Measurements from ENCODE around the gene DKKL1.
"Not testable (repeated sequence)": the region's sequence is repeated elsewhere in the genome, so short reads cannot be mapped to it uniquely, and the experiment has no call there.

Gene DKKL1

DNA sequence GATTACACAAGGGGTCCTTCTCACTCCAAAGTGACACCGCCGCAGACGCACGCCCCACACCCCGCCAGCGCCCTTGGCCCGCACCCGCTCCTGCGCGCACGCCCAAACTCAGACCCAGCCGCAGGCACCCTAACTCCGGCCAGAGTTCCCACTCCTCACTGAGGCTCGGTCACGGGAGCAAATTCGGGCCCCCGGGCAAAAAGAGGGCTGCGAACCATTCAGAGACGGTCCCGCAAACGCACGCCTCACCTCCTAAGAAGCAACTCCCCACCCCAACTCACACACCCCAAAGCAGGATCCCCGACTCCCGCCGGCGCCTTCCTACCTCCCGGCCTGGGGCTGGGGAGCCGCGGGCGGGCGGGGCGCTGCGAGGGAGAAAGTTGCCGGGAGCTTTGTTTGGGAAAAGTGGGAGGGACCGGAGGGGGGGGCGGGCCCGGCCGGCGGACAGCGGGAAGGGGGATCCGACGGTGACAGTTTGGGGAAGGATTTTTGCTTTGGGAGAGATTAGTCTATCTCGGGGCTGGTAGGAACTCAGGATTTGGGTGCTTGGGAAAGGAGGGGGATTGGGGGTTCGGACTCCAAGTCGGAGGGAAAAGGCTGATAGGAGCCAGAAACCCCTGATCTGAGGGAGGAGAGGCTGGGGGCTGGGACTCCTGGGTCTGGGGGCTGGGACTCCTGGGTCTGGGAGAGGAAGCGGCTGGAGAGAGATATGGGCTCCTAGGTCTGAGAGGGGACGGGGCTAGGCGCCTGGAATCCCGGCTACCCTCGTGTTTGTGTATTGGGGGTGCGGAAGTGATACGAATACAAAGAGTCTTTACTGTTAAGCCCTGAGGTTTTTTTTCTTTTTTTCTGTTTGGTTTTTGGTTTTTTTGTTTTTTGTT, 1.4 kb upstream of the DKKL1 start, which contains the start of gene TEAD2:
Gene TEAD2 (minus strand): TSS at position 369 of the 881 bp plus-strand sequence. CDS start 2,341 bp downstream, outside the sequence.
- peak; percentile 91 for DNase-seq

DNA sequence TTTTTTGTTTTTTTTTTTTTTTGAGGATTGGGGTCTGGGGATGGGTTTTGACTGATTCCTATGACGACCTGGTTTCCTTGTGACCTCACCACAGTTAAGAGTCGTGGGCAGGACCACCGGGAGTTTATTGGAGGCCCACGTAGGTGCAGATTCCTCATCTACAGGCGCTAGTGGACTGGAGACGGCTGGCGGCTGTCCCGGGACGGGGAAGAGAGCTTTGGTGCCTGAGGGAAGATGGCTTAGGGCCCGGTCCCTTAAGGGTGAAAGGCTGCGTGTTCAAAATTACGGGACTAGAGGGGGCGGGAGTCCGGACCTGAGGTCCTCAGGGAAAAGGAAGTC, 779 bp upstream of the DKKL1 start:
- peak; percentile 71 for DNase-seq

- peak; percentile 30 for DNase-seq
Measured at GRCh38 chr19:49364083-49364737, 533 bp downstream of the DKKL1 start.

GRCh38 chr19:49366110-49366509, 2.4 kb downstream of the DKKL1 start:
- no peak for DNase-seq

DNA sequence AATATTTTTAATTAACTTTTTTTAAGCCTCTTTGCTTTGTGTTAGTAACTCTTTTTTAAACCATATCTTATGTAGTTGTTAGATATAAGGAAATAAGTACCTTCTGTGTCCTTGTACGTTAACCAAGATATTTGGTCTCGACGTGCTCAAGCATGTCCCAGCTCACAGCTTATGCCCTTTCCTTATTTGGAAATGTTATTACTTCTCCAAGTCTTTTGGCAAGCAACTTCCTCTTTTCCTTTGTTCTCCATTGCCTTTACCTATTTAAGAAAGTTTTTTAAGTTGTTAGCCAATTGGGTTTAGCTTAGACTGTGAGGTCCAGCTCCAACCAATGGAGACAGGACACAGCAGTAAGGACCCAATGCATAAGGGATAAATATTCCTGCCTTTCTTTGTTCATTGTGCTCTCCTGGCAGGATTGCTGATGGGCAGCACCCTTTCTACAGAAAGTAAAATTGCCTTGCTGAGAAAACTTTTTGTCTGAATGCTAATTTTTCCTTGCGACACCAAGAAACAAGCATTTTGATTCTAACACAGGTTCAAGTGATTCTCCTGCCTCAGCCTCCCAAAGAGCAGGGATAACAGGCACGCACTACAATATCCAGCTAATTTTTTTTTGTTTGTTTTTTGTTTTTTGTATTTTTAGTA, 5.2 kb downstream of the DKKL1 start:
- DNase-seq, result no peak

GRCh38 chr19:49371184-49371583, 7.5 kb downstream of the DKKL1 start:
- DNase-seq, result no peak

- not testable (repeated sequence) for DNase-seq
Measured at GRCh38 chr19:49373174-49373573, 9.5 kb downstream of the DKKL1 start.

DNA sequence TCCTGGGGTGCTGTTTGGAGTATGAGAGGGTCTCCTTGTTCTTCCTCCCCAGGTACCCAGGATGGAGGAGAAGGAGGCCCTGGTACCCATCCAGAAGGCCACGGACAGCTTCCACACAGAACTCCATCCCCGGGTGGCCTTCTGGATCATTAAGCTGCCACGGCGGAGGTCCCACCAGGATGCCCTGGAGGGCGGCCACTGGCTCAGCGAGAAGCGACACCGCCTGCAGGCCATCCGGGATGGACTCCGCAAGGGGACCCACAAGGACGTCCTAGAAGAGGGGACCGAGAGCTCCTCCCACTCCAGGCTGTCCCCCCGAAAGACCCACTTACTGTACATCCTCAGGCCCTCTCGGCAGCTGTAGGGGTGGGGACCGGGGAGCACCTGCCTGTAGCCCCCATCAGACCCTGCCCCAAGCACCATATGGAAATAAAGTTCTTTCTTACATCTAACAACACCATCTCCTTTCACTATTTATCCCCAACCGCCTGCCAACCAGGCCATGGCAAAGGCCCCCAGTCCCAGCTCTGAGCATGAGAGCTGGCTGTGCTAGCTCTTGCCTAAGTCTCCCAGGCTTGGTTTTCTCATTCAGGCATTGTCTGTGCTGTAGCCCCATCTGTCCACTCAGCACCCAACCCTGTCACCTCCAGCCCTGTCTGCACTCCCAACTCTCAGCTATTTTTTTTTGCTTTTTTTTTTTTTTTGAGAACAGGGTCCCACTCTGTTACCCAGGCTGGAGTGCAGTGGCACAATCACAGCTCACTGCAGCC, 11.2 kb downstream of the DKKL1 start:
- no peak for DNase-seq

- DNase-seq, result no peak
Measured at GRCh38 chr19:49378512-49378911, 14.8 kb downstream of the DKKL1 start.

GRCh38 chr19:49380391-49380790, 16.7 kb downstream of the DKKL1 start:
- no peak for DNase-seq

DNA sequence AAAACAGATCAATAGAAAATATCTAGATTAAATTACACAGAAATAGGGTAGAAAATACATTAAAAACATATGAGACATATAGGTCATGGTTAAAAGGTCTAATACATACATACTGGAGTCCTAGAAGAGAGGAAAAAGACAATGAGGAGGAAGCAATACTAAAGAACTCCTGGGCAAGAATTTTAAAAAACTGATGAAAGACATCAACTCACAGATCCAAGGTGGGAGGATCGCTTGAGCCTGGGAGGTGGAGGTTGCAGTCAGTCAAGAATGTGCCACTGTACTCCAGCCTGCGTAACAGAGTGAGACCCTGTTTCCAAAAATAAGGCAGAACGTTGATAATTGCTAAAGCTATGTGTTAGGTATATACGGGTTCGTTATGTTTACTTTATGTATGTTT, 19.0 kb downstream of the DKKL1 start:
- DNase-seq, result no peak

- no peak for DNase-seq
Measured at GRCh38 chr19:49383599-49383998, 19.9 kb downstream of the DKKL1 start.

DNA sequence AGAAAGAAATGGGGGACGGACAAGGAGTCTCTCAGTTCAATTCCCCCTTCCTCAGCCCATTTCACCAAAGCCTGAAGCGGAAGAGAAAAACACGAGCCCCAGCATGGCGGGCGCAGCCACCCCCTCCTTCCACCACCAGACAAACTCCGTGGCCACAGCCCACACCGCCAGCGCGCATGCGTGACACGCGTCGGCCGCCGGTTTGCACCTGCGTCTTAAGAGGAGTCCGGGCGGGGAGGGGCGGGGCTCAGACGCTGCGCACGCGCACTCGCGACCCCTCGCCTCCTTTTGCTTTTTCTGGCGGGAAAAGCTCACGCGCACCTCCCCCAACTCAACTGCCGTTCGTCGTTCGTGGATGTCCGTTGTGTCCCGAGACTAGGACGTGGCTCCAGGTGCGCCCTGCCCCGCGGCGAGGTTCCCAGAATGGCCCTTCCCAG, 24.3 kb downstream of the DKKL1 start, which contains the start of gene KASH5:
Gene KASH5 (plus strand): TSS at position 314 of the 437 bp plus-strand sequence. CDS start 2,635 bp downstream, outside the sequence.
- peak; percentile 76 for DNase-seq

- no peak for DNase-seq
Measured at GRCh38 chr19:49389406-49389805, 25.7 kb downstream of the DKKL1 start.

GRCh38 chr19:49390131-49390928, 26.7 kb downstream of the DKKL1 start:
- no peak for DNase-seq

DNA sequence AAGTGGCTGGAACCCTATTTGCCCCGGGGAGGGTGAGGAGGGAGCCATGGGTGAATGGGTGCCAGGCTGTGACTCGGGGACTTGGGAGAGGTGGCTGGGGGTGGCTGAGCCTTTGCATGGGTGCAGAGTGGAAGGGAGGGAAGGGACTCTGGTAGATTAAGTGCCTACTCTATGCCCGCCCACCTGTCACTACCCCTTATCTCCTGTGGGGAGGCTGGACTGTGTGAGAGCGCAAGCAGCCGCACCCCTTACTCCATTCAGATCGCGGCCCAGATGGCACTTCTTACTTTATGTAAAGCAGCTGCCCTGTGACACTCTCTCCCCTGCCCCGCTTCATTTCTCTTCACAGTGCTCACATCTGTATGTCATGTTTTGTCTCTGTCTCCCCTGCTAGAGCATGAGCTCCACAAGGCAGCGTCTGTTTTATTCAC, 27.3 kb downstream of the DKKL1 start:
- DNase-seq, result no peak

- DNase-seq, result peak; percentile 87
Measured at GRCh38 chr19:49391581-49392399, 28.1 kb downstream of the DKKL1 start.

GRCh38 chr19:49393881-49394280, 30.2 kb downstream of the DKKL1 start:
- DNase-seq, result no peak

DNA sequence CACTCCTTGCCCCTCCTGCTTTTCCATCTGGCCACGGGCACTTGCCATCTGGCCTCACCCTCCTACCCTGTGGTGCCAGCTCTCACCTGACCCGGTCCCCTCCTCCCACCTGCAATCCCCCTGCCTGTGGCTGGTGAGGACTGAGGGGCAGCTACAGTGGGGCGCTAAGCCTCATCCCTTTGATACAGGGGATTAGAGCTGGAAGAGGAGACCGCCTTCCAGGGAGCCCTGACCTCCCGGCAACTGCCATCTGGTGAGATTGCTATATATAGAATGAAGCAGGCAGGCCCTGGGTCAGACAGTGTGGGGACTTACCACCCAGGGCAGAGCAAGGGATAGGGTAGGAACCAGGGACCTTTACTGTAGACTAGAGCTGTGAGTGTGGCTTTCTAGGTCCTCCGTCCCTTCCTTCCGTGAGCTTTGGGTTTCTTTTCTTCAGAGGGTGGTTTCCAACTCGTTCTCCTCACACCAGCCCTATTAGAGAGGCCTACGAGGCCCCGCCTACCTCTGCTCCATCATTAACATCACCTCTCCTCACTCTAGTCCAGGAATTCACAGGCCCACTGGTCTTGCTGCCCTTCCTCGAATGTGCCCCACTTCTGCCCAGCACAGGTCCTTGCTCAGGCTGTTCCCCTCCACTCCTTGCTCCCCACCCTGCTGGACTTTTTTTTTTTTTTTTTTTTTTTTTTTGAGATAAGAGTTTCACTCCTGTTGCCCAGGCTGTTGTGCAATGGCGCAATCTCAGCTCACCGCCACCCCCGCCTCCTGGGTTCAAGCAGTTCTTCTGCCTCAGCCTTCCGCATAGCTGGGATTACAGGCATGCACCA, 32.1 kb downstream of the DKKL1 start:
- DNase-seq, result no peak

Measured in femur (tissue), 1 donor.